GM21576 (cell line): ENCODE data around the gene GPC6.
"Not testable (repeated sequence)": the region's sequence is repeated elsewhere in the genome, so short reads cannot be mapped to it uniquely, and the experiment has no call there.

ENCODE experiments used
- ATAC-seq: cut with Tn5 transposase; IDR thresholded peaks from one replicate; pipeline ENCODE4 v1.9.1; 2021; ENCODE audit warnings: mild to moderate bottlenecking, moderate library complexity; ENCODE audit not compliant: unreplicated experiment

Gene GPC6

DNA sequence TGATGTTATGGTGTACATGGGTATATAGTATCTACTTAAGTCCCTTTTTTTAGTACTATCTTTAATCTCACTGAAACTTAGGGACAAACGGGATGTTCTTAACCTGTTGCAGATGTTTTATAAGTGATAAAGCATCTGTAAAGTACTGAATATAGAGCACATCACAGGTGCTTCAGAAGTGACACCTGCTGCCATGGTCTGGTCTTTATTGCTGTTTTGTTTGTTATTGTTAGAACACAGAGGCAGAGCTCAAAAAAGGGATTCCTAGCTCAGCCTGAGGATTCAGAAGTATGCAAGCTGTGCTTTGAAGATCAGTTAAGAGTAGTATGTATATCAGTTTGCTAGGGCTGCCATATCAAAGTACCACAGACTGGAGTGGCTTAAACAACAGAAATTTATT is 1033.4 kb downstream of the GPC6 start:
- ATAC-seq = no peak

DNA sequence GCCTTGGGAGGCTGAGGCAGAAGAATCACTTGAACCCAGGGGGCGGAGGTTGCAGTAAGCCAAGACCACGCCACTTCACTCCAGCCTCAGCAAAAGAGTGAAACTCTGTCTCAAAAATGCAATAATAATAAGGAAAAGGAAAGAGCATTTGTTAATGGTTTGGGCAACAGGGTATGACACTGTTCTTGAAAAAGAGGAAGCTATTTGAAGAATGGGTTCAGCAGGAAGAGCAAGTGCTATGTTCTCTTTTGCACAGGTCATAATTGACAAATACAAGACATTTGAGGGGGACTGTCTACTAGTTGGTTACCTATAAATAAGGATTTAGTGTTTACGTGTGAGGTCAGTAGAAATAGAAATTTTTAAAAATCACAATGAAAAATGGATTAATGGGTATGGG is 1034.6 kb downstream of the GPC6 start:
- no peak for ATAC-seq

DNA sequence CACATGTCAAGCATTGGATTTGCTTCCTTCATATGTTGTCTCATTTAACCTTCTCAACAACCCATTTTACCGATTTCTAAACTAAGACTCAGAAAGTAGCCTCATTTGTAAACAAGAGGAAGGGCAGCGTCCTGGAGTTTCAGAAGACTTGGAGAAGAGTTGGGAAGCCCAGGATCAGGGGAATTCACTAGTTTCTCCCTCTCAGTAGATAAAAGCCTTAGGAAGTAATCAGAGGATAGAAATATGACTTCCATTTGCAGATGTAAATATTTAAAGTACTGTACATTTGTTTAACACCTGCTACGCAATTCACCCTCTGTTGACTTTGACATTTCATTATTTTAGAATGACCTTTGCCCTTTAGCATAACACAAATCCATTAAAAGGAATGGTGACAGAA is 1036.4 kb downstream of the GPC6 start:
- no peak for ATAC-seq

GRCh38 chr13:94267581-94268366 is 1041.2 kb downstream of the GPC6 start:
- ATAC-seq = no peak

- ATAC-seq = no peak
These were observed 1042.1 kb downstream of the GPC6 start for GRCh38 chr13:94268661-94269060.

- ATAC-seq = no peak
These were observed 1043.0 kb downstream of the GPC6 start for GRCh38 chr13:94269557-94269956.

GRCh38 chr13:94270556-94270955 is 1043.9 kb downstream of the GPC6 start:
- ATAC-seq = no peak

DNA sequence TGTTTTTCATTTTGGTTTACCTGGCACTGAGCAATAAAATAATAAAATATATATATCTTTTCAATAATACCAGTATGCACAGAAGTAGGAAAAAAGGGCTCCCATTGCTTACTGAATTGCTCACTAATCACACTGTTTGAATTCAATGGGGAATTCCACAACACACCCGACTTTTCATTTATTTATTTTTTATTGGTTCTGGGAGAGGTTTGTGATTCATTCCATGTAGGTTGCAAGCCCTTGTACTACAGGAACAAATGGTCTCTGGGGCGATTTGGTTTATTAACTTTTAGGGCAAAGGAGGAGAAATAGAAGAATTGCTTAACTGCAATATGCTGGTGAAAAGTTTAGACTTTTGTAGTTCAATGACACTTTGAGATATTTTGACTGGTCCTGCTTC is 1045.4 kb downstream of the GPC6 start:
- no peak for ATAC-seq

DNA sequence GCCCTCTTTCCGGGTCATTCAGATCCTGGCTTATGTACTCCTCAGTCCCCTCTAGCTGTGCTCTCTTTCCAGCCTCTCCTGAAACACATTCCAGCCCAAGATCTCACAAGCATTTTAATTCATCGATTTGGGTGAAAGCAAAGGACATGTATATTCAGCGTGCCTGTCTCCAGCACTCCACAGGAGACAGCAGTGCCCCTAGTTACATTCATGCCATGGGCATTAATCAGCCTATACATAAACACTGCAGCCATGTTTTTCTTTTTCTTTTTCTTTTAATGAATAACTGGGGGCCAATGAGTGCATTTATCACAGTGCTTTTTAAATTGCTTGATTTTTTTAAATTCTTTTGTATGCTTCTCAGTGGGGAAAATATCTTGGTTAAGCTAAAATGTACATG is 1053.7 kb downstream of the GPC6 start:
- no peak for ATAC-seq

- ATAC-seq = no peak
These were observed 1054.2 kb downstream of the GPC6 start for GRCh38 chr13:94280845-94281244.

DNA sequence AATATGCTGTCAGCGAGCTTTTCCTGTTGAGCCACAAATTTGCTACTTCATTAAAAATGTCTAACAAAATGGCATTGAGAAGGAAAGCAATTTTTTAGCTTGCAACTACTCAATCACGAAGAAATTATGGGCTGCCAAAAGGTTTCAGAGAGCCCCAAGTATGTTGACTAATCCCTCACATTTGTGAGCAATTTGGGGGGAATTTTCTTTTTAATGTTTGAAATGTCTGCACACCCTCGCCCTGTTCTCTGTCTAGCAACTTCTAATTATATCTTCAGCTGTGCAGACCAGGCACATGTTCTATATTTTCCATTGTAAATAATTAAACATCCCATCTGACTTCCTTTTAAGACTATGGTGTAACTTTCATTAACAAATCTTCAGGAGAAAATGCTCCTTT is 1060.0 kb downstream of the GPC6 start:
- no peak for ATAC-seq

- no peak for ATAC-seq
These were observed 1065.2 kb downstream of the GPC6 start for GRCh38 chr13:94291631-94292322.

DNA sequence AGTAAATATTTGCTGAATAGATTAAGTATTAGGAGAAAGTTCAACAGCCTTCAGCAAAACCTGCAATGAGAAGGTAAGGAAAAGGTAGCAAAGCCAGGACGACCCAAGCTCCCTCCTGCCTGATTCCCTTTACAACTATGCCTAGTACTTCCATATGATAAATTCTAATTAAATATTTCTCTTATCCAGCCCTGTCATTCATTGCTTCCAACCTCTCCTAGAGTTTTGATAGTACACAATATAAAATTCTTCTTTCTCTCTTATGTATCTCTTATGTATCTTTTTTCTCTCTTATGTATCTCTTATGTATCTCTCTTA is 1065.7 kb downstream of the GPC6 start:
- no peak for ATAC-seq

- no peak for ATAC-seq
These were observed 1069.9 kb downstream of the GPC6 start for GRCh38 chr13:94296471-94296870.

DNA sequence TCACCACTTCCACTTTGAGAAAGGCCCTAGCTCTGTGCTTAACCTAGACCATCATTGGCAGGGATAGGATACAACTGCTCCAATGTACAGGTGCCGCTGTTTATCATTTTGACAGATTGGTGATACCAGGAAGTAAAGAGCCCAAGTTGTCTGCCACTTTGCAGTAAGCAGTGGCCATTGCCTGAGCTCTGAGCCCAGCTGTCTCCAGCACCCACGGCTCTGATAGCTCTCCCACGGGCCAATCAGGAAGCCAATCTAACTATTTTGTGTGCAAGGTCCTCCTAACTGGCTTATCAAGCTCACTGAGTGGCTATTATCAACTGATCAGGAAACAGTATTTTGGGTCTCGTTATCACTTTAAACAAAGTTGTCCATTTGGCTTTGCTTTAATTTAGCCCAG is 1071.7 kb downstream of the GPC6 start:
- no peak for ATAC-seq

DNA sequence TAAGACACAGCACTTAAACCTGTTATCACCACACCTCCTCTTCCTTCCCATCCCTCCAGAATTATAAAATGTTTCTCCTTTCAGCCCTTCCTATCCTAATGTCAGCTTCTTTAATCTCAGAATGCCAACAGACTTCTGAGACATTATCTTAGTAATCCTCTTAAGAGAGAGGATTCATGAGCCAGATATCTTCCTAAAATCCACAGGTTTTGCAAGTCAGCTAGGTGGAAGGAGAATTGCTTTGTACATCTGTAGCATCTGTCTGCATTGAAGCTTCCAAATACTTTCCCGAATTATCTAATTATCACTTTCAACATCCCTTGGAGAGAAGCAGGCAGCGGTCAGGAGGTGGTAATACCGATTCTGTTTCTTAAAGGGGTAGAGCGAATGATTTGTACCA is 1073.8 kb downstream of the GPC6 start:
- ATAC-seq = no peak

DNA sequence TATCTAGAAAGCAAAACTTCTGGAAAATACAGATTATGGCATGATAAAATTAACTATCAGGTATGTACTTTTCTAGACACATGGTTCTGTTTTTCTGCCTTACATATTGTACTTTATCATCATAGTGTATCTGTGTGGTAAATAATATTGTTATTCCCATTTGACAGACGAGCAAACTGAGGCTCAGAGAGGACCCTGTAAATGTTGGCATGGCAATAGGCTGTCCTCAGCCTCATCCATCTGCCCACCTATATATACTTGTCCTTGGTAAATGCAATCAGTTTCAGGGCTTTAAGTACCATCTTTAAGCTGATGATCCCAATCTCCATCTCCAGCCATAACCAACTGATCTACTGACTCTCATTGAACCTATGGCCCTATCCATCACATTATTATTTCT is 1074.9 kb downstream of the GPC6 start:
- ATAC-seq = no peak

DNA sequence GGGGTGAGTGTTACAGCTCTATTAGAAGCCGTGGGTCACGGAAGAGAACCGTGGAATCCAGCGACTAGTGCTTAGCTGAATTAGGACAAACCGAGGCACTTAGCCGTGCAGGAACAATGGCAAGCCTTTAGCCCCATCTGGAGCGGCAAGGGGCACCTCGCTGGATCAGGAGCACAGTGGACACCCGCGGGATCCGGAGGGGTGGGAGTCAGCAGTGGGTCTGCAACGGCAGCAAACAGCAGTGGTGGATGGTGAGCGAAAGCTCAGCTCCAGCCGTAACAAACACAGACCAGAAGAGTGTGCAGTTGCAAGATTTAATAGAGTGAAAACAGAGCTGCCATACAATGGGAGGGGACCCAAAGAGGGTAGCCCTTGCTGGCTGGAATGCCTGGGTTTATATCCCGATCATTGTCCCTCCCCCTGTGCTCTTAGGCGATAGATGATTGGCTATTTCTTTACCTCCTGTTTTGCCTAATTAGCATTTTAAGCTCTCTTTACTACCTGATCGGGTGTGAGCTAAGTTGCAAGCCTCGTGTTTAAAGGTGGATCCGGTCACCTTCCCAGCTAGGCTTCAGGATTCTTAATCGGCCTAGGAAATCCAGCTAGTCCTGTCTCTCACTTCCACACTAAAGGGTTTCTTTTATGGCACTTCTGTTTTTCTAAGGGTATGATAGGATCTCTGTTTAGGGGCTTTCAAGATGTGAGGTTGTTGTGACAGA is 1076.4 kb downstream of the GPC6 start:
- not testable (repeated sequence) for ATAC-seq

DNA sequence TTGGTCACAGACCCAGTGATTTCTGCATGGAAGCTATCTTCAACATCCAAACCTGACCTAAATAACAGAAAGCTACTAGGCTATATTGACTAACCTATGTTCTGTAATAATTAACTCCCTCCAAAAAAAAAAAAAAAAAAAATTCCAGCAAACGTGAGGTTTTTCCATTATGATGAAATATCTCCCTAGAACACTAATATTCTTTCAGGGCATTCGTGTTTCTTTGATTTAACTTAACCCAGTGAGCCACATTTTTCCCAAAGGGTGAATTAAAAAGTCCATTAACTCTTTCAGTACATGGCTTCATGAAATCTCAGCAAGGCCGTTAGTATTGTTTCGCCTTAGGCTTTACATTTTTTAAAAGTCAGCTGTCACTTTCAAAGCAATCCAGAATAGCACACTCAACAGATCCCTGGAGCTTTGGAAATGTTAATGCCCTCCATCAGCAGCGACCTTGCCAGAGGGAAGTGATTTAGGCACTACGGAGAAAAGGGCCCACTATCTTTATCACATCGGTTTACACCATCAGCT is 1077.1 kb downstream of the GPC6 start:
- ATAC-seq = no peak

DNA sequence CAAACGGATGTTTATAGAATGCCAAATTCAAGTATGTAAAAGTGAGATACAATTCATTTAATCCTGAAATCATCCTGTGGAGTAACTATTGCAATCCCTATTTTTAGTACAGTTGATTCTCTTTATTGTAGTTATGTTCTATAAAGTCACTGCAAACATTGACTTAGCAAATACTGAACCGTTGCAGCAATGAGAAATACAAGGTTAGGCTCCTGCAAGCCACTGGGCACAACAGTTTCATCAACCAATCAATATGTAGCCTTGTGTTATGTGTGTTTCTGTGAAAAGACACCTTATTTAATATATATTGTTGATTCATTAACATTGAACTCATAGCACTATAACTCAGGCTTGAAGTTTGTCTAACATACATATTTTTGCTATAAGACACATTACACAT is 1078.4 kb downstream of the GPC6 start:
- no peak for ATAC-seq

GRCh38 chr13:94305463-94305862 is 1078.9 kb downstream of the GPC6 start:
- no peak for ATAC-seq

- no peak for ATAC-seq
These were observed 1079.3 kb downstream of the GPC6 start for GRCh38 chr13:94305934-94306333.
